Vagina (tissue), 2 donors: ENCODE measurements around the gene PHLPP1. TPM values are rescaled to one million over a fixed set of nuclear protein-coding genes. Genes with fewer than 3 reads are reported as not detected.

ENCODE experiments used
- DNase-seq, 2 donors: peaks; one replicate each; pipeline ENCODE4 v3.0.0-alpha.2; 2017; ENCODE audit errors: extremely low spot score in 2 of 2
- H3K27ac ChIP-seq: fragments of 200-600 bp; sonication (generic); one replicate; pipeline ENCODE4 v1.5.1; 2019
- H3K27me3 ChIP-seq: fragments of 200-600 bp; sonication (generic); one replicate; pipeline ENCODE4 v1.5.1; 2019
- H3K36me3 ChIP-seq, 2 donors: fragments of 200-600 bp; sonication (generic); one replicate each; pipeline ENCODE4 v1.5.1; 2017 to 2019
- H3K4me1 ChIP-seq: fragments of 200-600 bp; sonication (generic); one replicate; pipeline ENCODE4 v1.5.1; 2019
- H3K4me3 ChIP-seq, 2 donors: fragments of 200-600 bp; sonication (generic); 1 replicate in 1 of 2; 2 replicates in 1 of 2; pipeline ENCODE4 v1.5.1; 2016 to 2019
- H3K9me3 ChIP-seq: fragments of 200-600 bp; sonication (generic); one replicate; pipeline ENCODE4 v1.5.1; 2019
- CTCF ChIP-seq, 3 experiments: fragments of 450-650 bp in 2 of 3; fragments of 200-600 bp in 1 of 3; sonication (generic) in 1 of 3; IDR thresholded peaks; one replicate each; pipeline ENCODE4 v1.5.1; 2017 to 2019; ENCODE audit warnings: antibody characterized with exemption in 3 of 3, mild to moderate bottlenecking in 2 of 3, moderate library complexity in 2 of 3
- POLR2A ChIP-seq, 2 donors: fragments of 450-650 bp; IDR thresholded peaks; one replicate each; pipeline ENCODE4 v1.6.1; 2017; ENCODE audit warnings: antibody characterized with exemption in 2 of 2, mild to moderate bottlenecking in 2 of 2, moderate library complexity in 2 of 2
- POLR2AphosphoS5 ChIP-seq, 2 donors: sonication (generic); formaldehyde crosslinking; IDR thresholded peaks; one replicate each; pipeline ENCODE4 v1.9.0; 2017; ENCODE audit warnings: antibody characterized with exemption in 2 of 2, mild to moderate bottlenecking in 2 of 2, low read depth in 1 of 2; ENCODE audit not compliant: insufficient read depth in 1 of 2
- intact Hi-C: fragments of 100-400 bp; cut with DNase I; formaldehyde crosslinking; loops from one replicate; pipeline ENCODE4 v1.15.1; 2023
- total RNA-seq: library from RNA; depleted of rRNA; stranded (reverse); fragments of >200 nt; gene quantifications from one replicate; pipeline ENCODE4 v1.2.3, GENCODE V29; 2016

Gene PHLPP1
- total RNA-seq, 1 donor from 2014 or later, result 20.6 TPM

DNA sequence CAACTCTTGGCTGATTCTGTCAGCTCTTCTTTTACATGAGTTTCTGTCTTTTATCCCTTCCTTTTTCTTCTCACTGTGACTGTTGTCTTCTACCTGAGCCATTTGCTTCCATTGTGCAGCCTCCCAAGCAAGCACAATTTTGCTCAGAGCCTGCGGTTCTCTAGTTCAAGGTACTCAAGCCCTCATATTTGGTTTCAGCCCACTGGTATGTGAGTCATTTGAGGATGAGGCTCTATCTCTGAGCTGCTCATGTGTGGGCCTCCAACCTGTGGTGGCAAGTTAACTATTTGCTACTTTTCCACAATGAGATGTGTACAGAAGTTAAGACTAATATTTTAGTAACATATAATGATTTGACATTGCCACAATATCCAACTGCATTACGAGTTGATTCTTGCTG lies 183.0 kb downstream of the PHLPP1 start:
- Histone ChIP-seq H3K4me1 (no peaks in the 10 kb centered on the region), H3K9me3 (no peaks in the 10 kb centered on the region), H3K27ac (no peak overlapping the region), H3K27me3 (no peaks in the 10 kb centered on the region), H3K4me3 (no peak overlapping the region), H3K36me3 (peaks cover 0 to 8% of the 10 kb centered on the region in 2 donors)
- DNase-seq, result no peak
- intact Hi-C loops, result no loop called here
- TF ChIP-seq CTCF (IDR thresholded peaks at IDR 0.05), result no peak

DNA sequence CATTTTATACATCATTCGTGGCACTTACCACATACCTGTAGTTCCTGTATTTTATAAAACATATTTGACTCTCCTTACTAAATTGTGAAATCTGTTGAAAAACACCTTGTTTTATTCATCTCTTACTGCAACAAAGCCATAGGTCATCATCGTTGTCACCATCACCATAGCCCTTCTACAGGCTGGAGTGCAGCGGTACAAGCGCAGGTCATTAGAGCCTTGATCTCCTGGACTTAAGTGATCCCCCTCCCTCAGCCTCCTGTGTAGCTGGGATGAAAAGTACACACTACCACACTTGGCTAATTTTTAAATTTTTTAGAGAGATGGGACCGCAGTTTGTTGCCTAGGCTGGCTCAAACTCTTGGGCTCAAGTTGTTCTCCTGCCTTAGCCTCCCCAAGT lies 184.2 kb downstream of the PHLPP1 start:
- intact Hi-C loops, result no loop called here
- Histone ChIP-seq H3K27me3 (no peaks in the 10 kb centered on the region), H3K4me1 (no peaks in the 10 kb centered on the region), H3K27ac (no peak overlapping the region), H3K36me3 (peaks cover 0 to 11% of the 10 kb centered on the region in 2 donors), H3K4me3 (no peak overlapping the region), H3K9me3 (no peaks in the 10 kb centered on the region)
- DNase-seq, result no peak
- TF ChIP-seq CTCF (IDR thresholded peaks at IDR 0.05), result no peak
- TF ChIP-seq POLR2AphosphoS5 (IDR thresholded peaks at IDR 0.05; ENCODE audit: insufficient read depth in 1 of 2, low read depth in 1 of 2), result no peak
- TF ChIP-seq POLR2A (IDR thresholded peaks at IDR 0.05), result no peak

DNA sequence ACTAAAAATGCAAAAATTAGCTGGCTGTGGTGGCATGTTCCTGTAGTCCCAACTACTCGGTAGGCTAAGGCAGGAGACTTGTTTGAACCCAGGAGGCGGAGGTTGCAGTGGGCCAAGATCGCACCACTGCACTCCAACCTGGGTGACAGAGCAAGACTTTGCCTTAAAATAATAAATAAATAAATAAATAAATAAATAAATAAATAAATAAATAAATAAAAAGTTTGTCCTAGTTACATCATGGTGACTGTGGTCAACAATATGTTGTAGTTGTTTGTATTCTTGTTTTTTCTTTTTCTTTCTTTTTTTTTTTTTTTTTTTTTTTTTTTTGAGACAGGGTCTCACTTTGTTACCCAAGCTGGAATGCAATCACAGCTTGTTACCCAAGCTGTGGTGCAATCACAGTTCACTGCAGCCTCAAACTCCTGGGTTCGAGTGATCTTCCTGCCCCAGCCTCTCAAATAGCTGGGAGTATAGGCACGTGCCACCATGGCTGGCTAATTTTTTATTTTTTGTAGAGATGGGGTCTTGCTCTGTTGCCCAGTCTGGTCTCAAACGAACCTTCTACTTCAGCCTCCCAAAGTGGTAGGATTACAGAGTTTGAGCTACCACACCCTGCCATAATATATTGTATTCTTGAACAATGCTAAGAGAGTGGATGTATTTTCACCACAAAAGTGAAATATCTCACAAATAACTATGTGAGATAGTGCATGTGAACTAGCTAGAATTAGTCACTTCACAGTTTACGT lies 185.0 kb downstream of the PHLPP1 start:
- no peaks in the 10 kb centered on the region for H3K27me3 ChIP-seq
- no peak for DNase-seq
- H3K36me3 ChIP-seq, result peaks cover 0 to 11% of the 10 kb centered on the region in 2 donors
- no peaks in the 10 kb centered on the region for H3K4me1 ChIP-seq
- TF ChIP-seq CTCF (IDR thresholded peaks at IDR 0.05), result no peak
- TF ChIP-seq POLR2A (IDR thresholded peaks at IDR 0.05), result no peak
- no peak for TF ChIP-seq POLR2AphosphoS5 (IDR thresholded peaks at IDR 0.05; ENCODE audit: insufficient read depth in 1 of 2, low read depth in 1 of 2)
- H3K4me3 ChIP-seq, result no peak overlapping the region
- no peaks in the 10 kb centered on the region for H3K9me3 ChIP-seq
- intact Hi-C loops, result no loop called here
- H3K27ac ChIP-seq, result no peak overlapping the region

DNA sequence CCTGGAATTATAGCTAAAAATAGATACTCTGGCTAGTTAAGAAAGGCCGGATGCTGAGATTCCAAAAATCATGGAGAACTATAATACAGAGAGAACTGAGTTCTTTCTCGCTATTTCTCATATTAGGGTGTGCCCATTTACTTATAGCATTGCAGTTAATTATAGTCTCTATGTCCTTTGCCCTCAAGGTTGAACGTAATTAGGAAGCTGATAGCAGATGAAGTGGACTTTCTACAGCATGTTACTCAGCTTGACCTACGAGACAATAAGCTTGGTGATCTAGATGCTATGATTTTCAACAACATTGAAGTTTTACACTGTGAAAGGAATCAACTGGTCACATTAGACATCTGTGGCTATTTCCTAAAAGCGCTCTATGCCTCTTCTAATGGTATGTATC lies 187.4 kb downstream of the PHLPP1 start:
- TF ChIP-seq POLR2A (IDR thresholded peaks at IDR 0.05) (no peak), POLR2AphosphoS5 (IDR thresholded peaks at IDR 0.05; ENCODE audit: insufficient read depth in 1 of 2, low read depth in 1 of 2) (no peak), CTCF (IDR thresholded peaks at IDR 0.05) (no peak)
- H3K9me3 ChIP-seq, result no peaks in the 10 kb centered on the region
- intact Hi-C loops, result no loop called here
- no peak overlapping the region for H3K4me3 ChIP-seq
- no peak for DNase-seq
- no peaks in the 10 kb centered on the region for H3K27me3 ChIP-seq
- no peak overlapping the region for H3K27ac ChIP-seq
- H3K36me3 ChIP-seq, result peaks cover 0 to 15% of the 10 kb centered on the region in 2 donors
- H3K4me1 ChIP-seq, result no peaks in the 10 kb centered on the region

GRCh38 chr18:62904396-62905285 lies 189.3 kb downstream of the PHLPP1 start:
- Histone ChIP-seq H3K27ac (no peak overlapping the region), H3K9me3 (no peaks in the 10 kb centered on the region), H3K27me3 (no peaks in the 10 kb centered on the region), H3K36me3 (peaks cover 0 to 15% of the 10 kb centered on the region in 2 donors), H3K4me3 (no peak overlapping the region), H3K4me1 (no peaks in the 10 kb centered on the region)
- DNase-seq, result no peak
- TF ChIP-seq CTCF (IDR thresholded peaks at IDR 0.05), result no peak
- no peak for TF ChIP-seq POLR2A (IDR thresholded peaks at IDR 0.05)
- TF ChIP-seq POLR2AphosphoS5 (IDR thresholded peaks at IDR 0.05; ENCODE audit: insufficient read depth in 1 of 2, low read depth in 1 of 2), result no peak
- intact Hi-C loops, result no loop called here
